ELR (cell line): ENCODE measurements around the gene DDX31.
"Not testable (repeated sequence)": the region's sequence is repeated elsewhere in the genome, so short reads cannot be mapped to it uniquely, and the experiment has no call there.

Experiments used
- DNase-seq: peaks from one replicate; pipeline ENCODE4 v3.0.0-alpha.2; 2015; ENCODE audit warnings: low read depth

DDX31 gene

GRCh38 chr9:132578367-132578932 lies 91.3 kb downstream of the DDX31 start:
- DNase-seq = no peak

GRCh38 chr9:132577119-132577518 lies 92.7 kb downstream of the DDX31 start:
- DNase-seq = no peak

- no peak for DNase-seq
Observed at GRCh38 chr9:132575811-132576210, 94.0 kb downstream of the DDX31 start.

- peak; percentile 82 for DNase-seq
Observed at GRCh38 chr9:132575005-132575609, 94.7 kb downstream of the DDX31 start.

GRCh38 chr9:132572921-132573320 lies 96.9 kb downstream of the DDX31 start:
- DNase-seq = peak; percentile 45

- no peak for DNase-seq
Observed at GRCh38 chr9:132571806-132572600, 97.8 kb downstream of the DDX31 start.

GRCh38 chr9:132568787-132569186 lies 101.0 kb downstream of the DDX31 start:
- DNase-seq = not testable (repeated sequence)

- DNase-seq = no peak
Observed at GRCh38 chr9:132564526-132564925, 105.3 kb downstream of the DDX31 start.

GRCh38 chr9:132562306-132562573 lies 107.5 kb downstream of the DDX31 start:
- DNase-seq = no peak

GRCh38 chr9:132560616-132561202 lies 109.1 kb downstream of the DDX31 start:
- no peak for DNase-seq

GRCh38 chr9:132559711-132560110 lies 110.1 kb downstream of the DDX31 start:
- no peak for DNase-seq

- no peak for DNase-seq
Observed at GRCh38 chr9:132557159-132557558, 112.6 kb downstream of the DDX31 start.

GRCh38 chr9:132556714-132557113 lies 113.1 kb downstream of the DDX31 start:
- DNase-seq = no peak

- no peak for DNase-seq
Observed at GRCh38 chr9:132556235-132556634, 113.5 kb downstream of the DDX31 start.

GRCh38 chr9:132555528-132555927 lies 114.3 kb downstream of the DDX31 start:
- no peak for DNase-seq

- DNase-seq = no peak
Observed at GRCh38 chr9:132554755-132555154, 115.0 kb downstream of the DDX31 start.

- DNase-seq = no peak
Observed at GRCh38 chr9:132552041-132552440, 117.7 kb downstream of the DDX31 start.

GRCh38 chr9:132551556-132551955 lies 118.2 kb downstream of the DDX31 start:
- no peak for DNase-seq

- DNase-seq = peak; percentile 36
Observed at GRCh38 chr9:132548751-132549640, 120.8 kb downstream of the DDX31 start.

GRCh38 chr9:132547976-132548730 lies 121.6 kb downstream of the DDX31 start:
- DNase-seq = no peak

GRCh38 chr9:132547436-132547835 lies 122.3 kb downstream of the DDX31 start:
- DNase-seq = no peak
